HCT116 (cell line): ENCODE measurements around the gene ATP6V1A. TPM values are rescaled to one million over a fixed set of nuclear protein-coding genes. Genes with fewer than 3 reads are reported as not detected.
A peak's percentile ranks its signal among the peaks of the same experiment; 100 is the strongest.
"Not testable (repeated sequence)": the region's sequence is repeated elsewhere in the genome, so short reads cannot be mapped to it uniquely, and the experiment has no call there.

Experiments used
- ATAC-seq: fragments of 200-7000 bp; cut with Tn5 transposase; 2 replicates; pipeline ENCODE4 v1.9.1; 2020; ENCODE audit warnings: mild to moderate bottlenecking, moderate library complexity
- BruUV-seq: library from RNA; stranded (reverse); fragments of 400-500 nt; replicated peaks from 2 replicates; lab custom pipeline; 2021; lab: Mats Ljungman, UMichigan
- CTCF ChIA-PET: fragments of 300-600 bp; sonication (Branson Sonifier 250); formaldehyde crosslinking; loops from one replicate; lab custom pipeline; 2021; ENCODE audit warnings: antibody characterized with exemption; lab: Charles Lee
- POLR2A ChIA-PET: fragments of 300-600, 350-600 bp; sonication (Branson Sonifier 250); formaldehyde crosslinking; loops from one replicate; lab custom pipeline; 2021; ENCODE audit warnings: antibody characterized with exemption; lab: Charles Lee
- RAD21 ChIA-PET, 2 experiments: fragments of 300-600 bp; sonication (Branson Sonifier 250); formaldehyde crosslinking; loops; one replicate each; lab custom pipeline; 2023; ENCODE audit warnings: low total read pairs in 2 of 2; ENCODE audit not compliant: uncharacterized antibody in 2 of 2, unreplicated experiment in 2 of 2, low non-redundant PET in 1 of 2; lab: Charles Lee
- DNase-seq: peaks from one replicate; pipeline ENCODE4 v3.0.0-alpha.2; 2010; ENCODE audit warnings: low read depth, low spot score
- H2AFZ ChIP-seq: fragments of 200-600 bp; shearing (Covaris generic), sonication (generic); 2 replicates; pipeline ENCODE4 v1.6.1; 2017; ENCODE audit warnings: low read depth, mixed run types, mixed read lengths, antibody characterized with exemption, low read length; ENCODE audit not compliant: poor library complexity, severe bottlenecking
- H3K27ac ChIP-seq: 2 replicates; pipeline ENCODE4 v1.5.1; 2012; ENCODE audit warnings: low read depth, low read length
- H3K27me3 ChIP-seq: fragments of 200-600 bp; sonication (generic); 2 replicates; pipeline ENCODE4 v1.6.1; 2016; ENCODE audit warnings: mixed run types, low read length, mixed read lengths; ENCODE audit not compliant: insufficient read depth
- H3K36me3 ChIP-seq, 2 experiments: fragments of 200-500 bp in 1 of 2; fragments of 200-600 bp in 1 of 2; sonication (Bioruptor generic) in 1 of 2; sonication (generic) in 1 of 2; 2 replicates each; pipeline versions ENCODE4 v1.5.1 to v1.6.1; 2014 to 2016; ENCODE audit warnings: low read length in 2 of 2, inconsistent platforms in 1 of 2, mixed read lengths in 1 of 2, mixed run types in 1 of 2; ENCODE audit not compliant: insufficient read depth in 2 of 2, control insufficient read depth in 1 of 2
- H3K4me1 ChIP-seq, 2 experiments: fragments of 200-600 bp in 1 of 2; sonication (generic) in 1 of 2; 2 replicates each; pipeline versions ENCODE4 v1.5.1 to v1.6.1; 2012 to 2017; ENCODE audit warnings: low read length in 2 of 2, inconsistent platforms in 1 of 2, mild to moderate bottlenecking in 1 of 2, mixed read lengths in 1 of 2, mixed run types in 1 of 2, moderate library complexity in 1 of 2; ENCODE audit not compliant: insufficient read depth in 2 of 2, control insufficient read depth in 1 of 2
- H3K4me2 ChIP-seq: fragments of 200-600 bp; sonication (generic); 2 replicates; pipeline ENCODE4 v1.6.1; 2017; ENCODE audit warnings: mixed run types, low read length, mixed read lengths
- H3K4me3 ChIP-seq, 2 experiments: fragments of 200-600 bp in 1 of 2; sonication (generic) in 1 of 2; replicated peaks in 1 of 2; 2 replicates each; pipeline ENCODE4 v1.5.1; 2011 to 2016; ENCODE audit warnings: low read length in 2 of 2, control low read depth in 1 of 2, low read depth in 1 of 2, mild to moderate bottlenecking in 1 of 2, mixed read lengths in 1 of 2, mixed run types in 1 of 2
- H3K79me2 ChIP-seq: fragments of 200-600 bp; sonication (generic); 2 replicates; pipeline ENCODE4 v1.6.1; 2017; ENCODE audit warnings: mild to moderate bottlenecking, mixed run types, low read length, moderate library complexity, mixed read lengths; ENCODE audit not compliant: insufficient read depth
- H3K9ac ChIP-seq: fragments of 200-600 bp; sonication (generic); 2 replicates; pipeline ENCODE4 v1.6.1; 2016; ENCODE audit warnings: low read length, mixed read lengths
- H3K9me2 ChIP-seq: fragments of 200-600 bp; sonication (generic), shearing (Covaris generic); 2 replicates; pipeline ENCODE4 v1.6.1; 2017; ENCODE audit warnings: mixed run types, mild to moderate bottlenecking, moderate library complexity; ENCODE audit not compliant: insufficient read depth
- H3K9me3 ChIP-seq, 2 experiments: fragments of 200-500 bp in 1 of 2; fragments of 200-600 bp in 1 of 2; sonication (Bioruptor generic) in 1 of 2; sonication (generic) in 1 of 2; 2 replicates each; pipeline ENCODE4 v1.6.1; 2014 to 2017; ENCODE audit warnings: low read length in 2 of 2, mixed read lengths in 2 of 2, inconsistent platforms in 1 of 2, low read depth in 1 of 2, mild to moderate bottlenecking in 1 of 2, mixed run types in 1 of 2, moderate library complexity in 1 of 2; ENCODE audit not compliant: control insufficient read depth in 1 of 2, insufficient read depth in 1 of 2
- H4K20me1 ChIP-seq: fragments of 200-600 bp; sonication (generic), shearing (Covaris generic); 2 replicates; pipeline ENCODE4 v1.6.1; 2017; ENCODE audit warnings: mixed run types, mild to moderate bottlenecking, moderate library complexity; ENCODE audit not compliant: insufficient read depth
- CEBPB ChIP-seq: IDR thresholded peaks from 2 replicates; pipeline ENCODE4 v1.6.1; 2012; ENCODE audit warnings: low read depth
- POLR2A ChIP-seq: IDR thresholded peaks from 2 replicates; pipeline ENCODE4 v1.7.0; 2011; ENCODE audit warnings: borderline replicate concordance; ENCODE audit not compliant: insufficient read depth, insufficient read length; ENCODE audit errors: extremely low read depth
- POLR2AphosphoS5 ChIP-seq: IDR thresholded peaks from 2 replicates; pipeline ENCODE4 v1.6.1; 2011; ENCODE audit warnings: mild to moderate bottlenecking, low read depth, low read length, moderate library complexity
- SIN3A ChIP-seq: IDR thresholded peaks from 2 replicates; pipeline ENCODE4 v1.6.1; 2012; ENCODE audit warnings: low read depth
- ZFX ChIP-seq: fragments of 450-650 bp; IDR thresholded peaks from 2 replicates; pipeline ENCODE4 v1.6.1; 2017
- intact Hi-C: fragments of 100-400 bp; cut with micrococcal nuclease; formaldehyde crosslinking; loops from 2 replicates; pipeline ENCODE4 v1.10.0; 2022
- total RNA-seq: library from RNA; stranded (reverse); gene quantifications from one replicate; pipeline ENCODE4 v1.2.1, GENCODE V29; 2021; ENCODE audit not compliant: unreplicated experiment
- TF ChIP-seq, protein P1 (sequence below): IDR thresholded peaks from 2 replicates; pipeline ENCODE4 v1.6.1; 2011; ENCODE audit warnings: mild to moderate bottlenecking, low read length, moderate library complexity; ENCODE audit not compliant: insufficient replicate concordance; ENCODE audit errors: extremely low read depth

The ATP6V1A gene
- total RNA-seq, 1 experiment from 2014 or later, result 54.7 TPM

GRCh38 chr3:113847664-113848461, 101.0 kb downstream of the ATP6V1A start:
- Histone ChIP-seq H3K27me3 (no peaks in the 10 kb centered on the region), H3K36me3 (no peaks in the 10 kb centered on the region), H4K20me1 (no peaks in the 10 kb centered on the region), H3K4me3 (no peak overlapping the region), H3K4me1 (peaks cover 0 to 7% of the 10 kb centered on the region in 2 experiments; a peak in 1 of 4 replicates), H3K79me2 (no peaks in the 10 kb centered on the region)
- DNase-seq (no peak), ATAC-seq (no peak)
- intact Hi-C loops, result loop anchor here (10.0 kb wide), 1 partner anchor 307 kb away; no protein-coding TSS in a partner anchor
- TF ChIP-seq ZFX (no peak), CEBPB (peak; percentile 83), SIN3A (no peak), POLR2A (no peak), POLR2AphosphoS5 (no peak)
- TF ChIP-seq, protein P1, sequence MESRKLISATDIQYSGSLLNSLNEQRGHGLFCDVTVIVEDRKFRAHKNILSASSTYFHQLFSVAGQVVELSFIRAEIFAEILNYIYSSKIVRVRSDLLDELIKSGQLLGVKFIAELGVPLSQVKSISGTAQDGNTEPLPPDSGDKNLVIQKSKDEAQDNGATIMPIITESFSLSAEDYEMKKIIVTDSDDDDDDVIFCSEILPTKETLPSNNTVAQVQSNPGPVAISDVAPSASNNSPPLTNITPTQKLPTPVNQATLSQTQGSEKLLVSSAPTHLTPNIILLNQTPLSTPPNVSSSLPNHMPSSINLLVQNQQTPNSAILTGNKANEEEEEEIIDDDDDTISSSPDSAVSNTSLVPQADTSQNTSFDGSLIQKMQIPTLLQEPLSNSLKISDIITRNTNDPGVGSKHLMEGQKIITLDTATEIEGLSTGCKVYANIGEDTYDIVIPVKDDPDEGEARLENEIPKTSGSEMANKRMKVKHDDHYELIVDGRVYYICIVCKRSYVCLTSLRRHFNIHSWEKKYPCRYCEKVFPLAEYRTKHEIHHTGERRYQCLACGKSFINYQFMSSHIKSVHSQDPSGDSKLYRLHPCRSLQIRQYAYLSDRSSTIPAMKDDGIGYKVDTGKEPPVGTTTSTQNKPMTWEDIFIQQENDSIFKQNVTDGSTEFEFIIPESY, result no peak
- TF ChIP-seq, all 23 proteins: peak for 1
- Histone ChIP-seq H3K9ac (no peak overlapping the region), H3K27ac (no peak overlapping the region), H3K4me2 (0 out of 2 replicates have a peak overlapping the region, but pooled peaks have one; percentile 13), H3K9me2 (no peaks in the 10 kb centered on the region), H3K9me3 (no peaks in the 10 kb centered on the region), H2AFZ (no peak overlapping the region)
- CTCF ChIA-PET, result no interaction called here
- RAD21 ChIA-PET, result no interaction called here
- no TSS peak for BruUV-seq
- POLR2A ChIA-PET, result no interaction called here

- H3K27me3 ChIP-seq, H2AFZ ChIP-seq, DNase-seq, ATAC-seq, H3K79me2 ChIP-seq, H3K9ac ChIP-seq, BruUV-seq, H3K36me3 ChIP-seq, H3K9me2 ChIP-seq, CTCF ChIA-PET, H4K20me1 ChIP-seq, H3K4me1 ChIP-seq, H3K4me2 ChIP-seq, H3K4me3 ChIP-seq, H3K9me3 ChIP-seq, RAD21 ChIA-PET, H3K27ac ChIP-seq: not testable (repeated sequence)
- POLR2A ChIA-PET, result interaction anchor here (0.6 kb wide), 1 partner anchor 346 kb away, joined by 3 read pairs; no protein-coding TSS in a partner anchor
- intact Hi-C loops, result loop anchor here (10.0 kb wide), 1 partner anchor 306 kb away; no protein-coding TSS in a partner anchor
These were observed 102.2 kb downstream of the ATP6V1A start for GRCh38 chr3:113849071-113849470.

- CTCF ChIA-PET, H3K79me2 ChIP-seq, RAD21 ChIA-PET, H2AFZ ChIP-seq, H3K4me2 ChIP-seq, H3K9me2 ChIP-seq, H3K36me3 ChIP-seq, H3K4me1 ChIP-seq, H3K9ac ChIP-seq, DNase-seq, H3K4me3 ChIP-seq, H3K27me3 ChIP-seq, H3K9me3 ChIP-seq, H3K27ac ChIP-seq, H4K20me1 ChIP-seq, ATAC-seq, BruUV-seq: not testable (repeated sequence)
- POLR2A ChIA-PET, result interaction anchor here (0.6 kb wide), 1 partner anchor 9 kb away, joined by 3 read pairs; no protein-coding TSS in a partner anchor
- intact Hi-C loops, result loop anchor here (10.0 kb wide), 1 partner anchor 305 kb away; no protein-coding TSS in a partner anchor
These were observed 103.0 kb downstream of the ATP6V1A start for GRCh38 chr3:113849841-113850240.
